Activated T-helper 2 cell treated with anti-CD3 and anti-CD28 coated beads, Interferon-gamma antibody, Interleukin-2, Interleukin-4, amounts not matched to agents 10 μg/mL and 5 μg/mL and 100 μg/mL, durations not matched to agents 14 hours and 24 hours and 36 hours (primary cell): ENCODE measurements around the gene DMAP1. TPM values are rescaled to one million over a fixed set of nuclear protein-coding genes. Genes with fewer than 3 reads are reported as not detected.

ENCODE experiments used
- DNase-seq: peaks from one replicate; pipeline ENCODE4 v3.0.0; 2021; ENCODE audit warnings: low spot score
- H3K27ac Mint-ChIP-seq: one replicate; pipeline ENCODE4 v1.8.0; 2021; ENCODE audit warnings: mixed read lengths
- H3K27me3 Mint-ChIP-seq: one replicate; pipeline ENCODE4 v1.8.0; 2021; ENCODE audit warnings: low read depth, mixed read lengths
- H3K36me3 Mint-ChIP-seq: one replicate; pipeline ENCODE4 v1.8.0; 2021; ENCODE audit warnings: low read depth, mixed read lengths
- H3K4me1 Mint-ChIP-seq: one replicate; pipeline ENCODE4 v1.8.0; 2021; ENCODE audit warnings: low read depth, mixed read lengths
- H3K4me3 Mint-ChIP-seq: one replicate; pipeline ENCODE4 v1.8.0; 2021; ENCODE audit warnings: low read depth, mild to moderate bottlenecking, moderate library complexity, mixed read lengths
- H3K9me3 Mint-ChIP-seq: one replicate; pipeline ENCODE4 v1.8.0; 2021; ENCODE audit warnings: mixed read lengths
- intact Hi-C: fragments of 100-400 bp; cut with micrococcal nuclease; formaldehyde crosslinking; loops from one replicate; pipeline ENCODE4 v1.15.1; 2023
- total RNA-seq: library from RNA; stranded (reverse); gene quantifications from 2 replicates; pipeline ENCODE4 v1.2.3, GENCODE V29; 2022

DMAP1 gene
- total RNA-seq, 1 donor from 2014 or later: 32.8 TPM

- Mint-ChIP-seq H3K27me3 (no peaks in the 10 kb centered on the region), H3K9me3 (no peaks in the 10 kb centered on the region), H3K4me3 (no peak overlapping the region), H3K27ac (no peak overlapping the region), H3K36me3 (peaks cover 47% of the 10 kb centered on the region), H3K4me1 (peaks cover 7% of the 10 kb centered on the region)
- intact Hi-C loops: no loop called here
- DNase-seq: no peak
Measured at GRCh38 chr1:44219301-44219626, 6.0 kb downstream of the DMAP1 start.

- H3K4me1 Mint-ChIP-seq: peaks cover 2% of the 10 kb centered on the region
- no peak overlapping the region for H3K27ac Mint-ChIP-seq
- H3K9me3 Mint-ChIP-seq: no peaks in the 10 kb centered on the region
- no peak for DNase-seq
- no peak overlapping the region for H3K4me3 Mint-ChIP-seq
- intact Hi-C loops: no loop called here
- H3K36me3 Mint-ChIP-seq: peaks cover 45% of the 10 kb centered on the region
- H3K27me3 Mint-ChIP-seq: no peaks in the 10 kb centered on the region
Measured at GRCh38 chr1:44220001-44220751, 6.9 kb downstream of the DMAP1 start.

DNA sequence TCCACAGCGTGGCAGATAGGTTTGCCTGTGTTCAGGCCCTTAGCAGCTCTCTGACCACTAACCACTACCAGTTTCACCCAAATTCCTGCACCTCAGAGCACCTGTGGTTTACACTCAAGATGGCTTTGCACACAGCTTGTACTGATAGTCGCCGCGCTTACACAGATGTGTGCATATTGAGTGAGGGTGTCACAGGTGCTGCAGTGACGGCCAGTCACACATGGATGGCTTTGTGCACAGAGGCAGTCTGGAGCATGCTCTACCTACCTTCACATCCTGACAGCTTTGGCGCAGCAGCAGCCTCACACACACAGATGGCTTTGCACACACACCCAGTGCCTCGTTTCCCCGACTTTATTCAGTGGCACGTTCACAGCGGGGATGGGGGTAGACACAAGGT, 7.5 kb downstream of the DMAP1 start:
- H3K36me3 Mint-ChIP-seq: peaks cover 42% of the 10 kb centered on the region
- H3K4me1 Mint-ChIP-seq: no peaks in the 10 kb centered on the region
- no peak for DNase-seq

GRCh38 chr1:44221769-44222168, 8.5 kb downstream of the DMAP1 start:
- H3K27ac Mint-ChIP-seq: no peak overlapping the region
- H3K4me3 Mint-ChIP-seq: no peak overlapping the region
- H3K9me3 Mint-ChIP-seq: no peaks in the 10 kb centered on the region
- no peaks in the 10 kb centered on the region for H3K4me1 Mint-ChIP-seq
- H3K27me3 Mint-ChIP-seq: no peaks in the 10 kb centered on the region
- H3K36me3 Mint-ChIP-seq: peaks cover 33% of the 10 kb centered on the region
- intact Hi-C loops: no loop called here
- DNase-seq: no peak

More for the DNA sequence above, 7.5 kb downstream of the DMAP1 start:
- intact Hi-C loops: no loop called here
- Mint-ChIP-seq H3K27me3 (no peaks in the 10 kb centered on the region), H3K27ac (no peak overlapping the region), H3K4me3 (no peak overlapping the region), H3K9me3 (no peaks in the 10 kb centered on the region)

- no peaks in the 10 kb centered on the region for H3K27me3 Mint-ChIP-seq
- peaks cover 27% of the 10 kb centered on the region for H3K36me3 Mint-ChIP-seq
- H3K27ac Mint-ChIP-seq: no peak overlapping the region
- no peaks in the 10 kb centered on the region for H3K4me1 Mint-ChIP-seq
- intact Hi-C loops: no loop called here
- DNase-seq: no peak
- H3K4me3 Mint-ChIP-seq: no peak overlapping the region
- H3K9me3 Mint-ChIP-seq: no peaks in the 10 kb centered on the region
Measured at GRCh38 chr1:44222397-44223186, 9.3 kb downstream of the DMAP1 start.

GRCh38 chr1:44223187-44223610, 9.9 kb downstream of the DMAP1 start:
- no peaks in the 10 kb centered on the region for H3K4me1 Mint-ChIP-seq
- peaks cover 21% of the 10 kb centered on the region for H3K36me3 Mint-ChIP-seq
- intact Hi-C loops: no loop called here
- no peak overlapping the region for H3K27ac Mint-ChIP-seq
- no peak for DNase-seq
- no peaks in the 10 kb centered on the region for H3K27me3 Mint-ChIP-seq
- H3K4me3 Mint-ChIP-seq: no peak overlapping the region
- H3K9me3 Mint-ChIP-seq: no peaks in the 10 kb centered on the region

DNA sequence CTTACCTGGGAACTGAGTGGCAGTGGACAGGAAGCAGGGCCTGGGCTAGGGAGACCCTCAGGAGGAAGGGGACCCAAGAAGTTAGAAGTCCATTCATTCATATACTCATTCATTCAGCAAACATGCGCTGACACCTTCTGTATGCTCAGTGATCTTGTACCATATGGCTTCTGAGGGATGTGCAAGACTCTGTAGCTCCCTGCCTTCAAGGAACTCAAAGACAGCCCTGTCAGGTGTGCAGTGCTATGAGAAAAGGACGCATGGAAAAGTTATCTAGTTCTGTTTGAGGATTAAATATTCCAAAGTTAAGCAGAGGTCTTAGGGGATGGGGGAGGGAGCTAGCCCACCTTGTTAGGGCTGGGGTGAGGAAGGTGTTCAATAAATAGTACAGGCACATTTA, 12.5 kb downstream of the DMAP1 start:
- Mint-ChIP-seq H3K9me3 (no peaks in the 10 kb centered on the region), H3K27me3 (no peaks in the 10 kb centered on the region), H3K27ac (no peak overlapping the region), H3K36me3 (peaks cover 5% of the 10 kb centered on the region), H3K4me1 (no peaks in the 10 kb centered on the region), H3K4me3 (no peak overlapping the region)
- intact Hi-C loops: no loop called here
- DNase-seq: no peak

GRCh38 chr1:44227211-44227610, 13.9 kb downstream of the DMAP1 start:
- Mint-ChIP-seq H3K4me3 (no peak overlapping the region), H3K9me3 (no peaks in the 10 kb centered on the region), H3K4me1 (no peaks in the 10 kb centered on the region), H3K27ac (no peak overlapping the region), H3K36me3 (no peaks in the 10 kb centered on the region), H3K27me3 (no peaks in the 10 kb centered on the region)
- intact Hi-C loops: no loop called here
- DNase-seq: no peak

- Mint-ChIP-seq H3K27ac (no peak overlapping the region), H3K4me3 (no peak overlapping the region), H3K27me3 (no peaks in the 10 kb centered on the region), H3K9me3 (no peaks in the 10 kb centered on the region), H3K4me1 (no peaks in the 10 kb centered on the region), H3K36me3 (no peaks in the 10 kb centered on the region)
- no peak for DNase-seq
- intact Hi-C loops: no loop called here
Measured at GRCh38 chr1:44228218-44228617, 14.9 kb downstream of the DMAP1 start.

DNA sequence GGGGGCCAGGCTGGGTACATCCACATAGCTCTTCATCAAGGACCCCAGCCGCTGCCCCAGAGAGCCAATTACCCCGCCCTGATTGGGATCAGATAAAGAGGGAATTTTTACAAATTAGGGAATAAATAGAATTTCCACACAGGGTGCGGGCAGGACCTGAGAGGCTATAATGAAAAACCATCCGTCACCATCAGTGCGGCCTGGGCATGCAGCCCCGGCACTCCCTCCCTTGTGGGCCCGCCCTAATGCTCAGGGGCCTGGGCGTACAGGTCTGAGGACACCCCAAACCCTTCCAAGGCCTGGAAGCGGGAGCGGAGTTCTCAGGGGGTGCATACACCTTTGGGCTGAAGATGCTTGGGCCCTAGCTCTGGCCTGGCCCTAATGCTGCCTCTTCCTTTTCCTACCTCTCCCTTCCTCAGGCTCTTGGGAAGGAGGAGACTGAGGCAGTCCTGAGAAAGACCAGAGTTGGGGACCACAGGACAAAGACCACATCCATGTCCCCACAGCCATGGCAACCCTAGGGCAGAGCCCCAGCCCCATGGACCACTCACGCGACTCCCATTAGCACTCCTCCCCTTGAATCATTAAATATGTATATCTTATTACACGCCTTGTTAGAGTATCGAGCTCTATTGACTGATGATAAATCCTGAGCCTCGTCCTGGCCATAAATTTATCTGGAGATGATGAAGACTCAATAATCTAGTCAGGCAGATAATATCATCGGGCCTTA, 16.3 kb downstream of the DMAP1 start:
- Mint-ChIP-seq H3K4me3 (no peak overlapping the region), H3K9me3 (no peaks in the 10 kb centered on the region), H3K36me3 (no peaks in the 10 kb centered on the region), H3K27ac (no peak overlapping the region), H3K27me3 (no peaks in the 10 kb centered on the region), H3K4me1 (no peaks in the 10 kb centered on the region)
- no peak for DNase-seq
- intact Hi-C loops: no loop called here

GRCh38 chr1:44230796-44231195, 17.5 kb downstream of the DMAP1 start:
- no peaks in the 10 kb centered on the region for H3K36me3 Mint-ChIP-seq
- no peak for DNase-seq
- no peak overlapping the region for H3K27ac Mint-ChIP-seq
- no peak overlapping the region for H3K4me3 Mint-ChIP-seq
- H3K4me1 Mint-ChIP-seq: no peaks in the 10 kb centered on the region
- no peaks in the 10 kb centered on the region for H3K27me3 Mint-ChIP-seq
- intact Hi-C loops: no loop called here
- no peaks in the 10 kb centered on the region for H3K9me3 Mint-ChIP-seq

DNA sequence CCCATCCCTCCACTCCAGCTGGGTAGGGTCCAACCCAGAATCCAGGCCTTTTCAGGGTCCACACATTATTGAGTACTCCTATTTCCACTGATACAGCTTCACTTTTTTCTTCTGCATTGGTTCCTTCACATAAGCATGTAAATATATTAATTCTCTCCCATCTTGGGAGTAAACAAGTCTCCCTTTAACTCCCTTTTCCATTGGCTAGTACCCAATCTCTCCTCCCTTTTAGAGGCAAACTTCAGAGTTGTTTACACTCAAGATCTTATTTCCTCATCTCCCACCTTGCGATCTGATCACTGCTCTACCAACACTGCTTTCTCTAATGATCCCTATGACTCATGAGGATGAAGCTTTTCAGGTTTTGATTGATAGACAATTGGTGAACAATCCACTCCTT, 20.3 kb downstream of the DMAP1 start:
- no peaks in the 10 kb centered on the region for H3K9me3 Mint-ChIP-seq
- intact Hi-C loops: no loop called here
- peaks cover 4% of the 10 kb centered on the region for H3K4me1 Mint-ChIP-seq
- no peak for DNase-seq
- no peak overlapping the region for H3K4me3 Mint-ChIP-seq
- H3K27ac Mint-ChIP-seq: no peak overlapping the region
- no peaks in the 10 kb centered on the region for H3K36me3 Mint-ChIP-seq
- H3K27me3 Mint-ChIP-seq: no peaks in the 10 kb centered on the region

DNA sequence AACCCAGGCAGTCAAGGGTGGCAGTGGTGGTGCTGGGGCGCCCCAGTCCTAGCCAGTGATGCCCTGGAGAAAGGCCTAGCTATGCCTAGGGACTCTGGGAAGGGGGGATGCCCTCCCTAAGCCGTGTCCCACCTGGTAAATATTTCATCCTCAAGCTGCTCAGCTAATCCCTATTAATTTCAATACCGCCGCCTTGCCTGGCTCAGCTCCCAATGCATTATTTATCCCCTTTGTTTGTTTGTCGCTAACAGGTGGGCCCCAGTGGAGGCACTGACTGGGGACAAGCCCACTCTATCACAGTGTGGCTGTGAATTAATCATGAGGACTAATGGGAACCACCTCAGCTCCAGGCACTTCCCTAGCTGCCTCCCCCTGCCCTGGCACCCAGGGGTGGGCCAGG, 22.5 kb downstream of the DMAP1 start:
- no peaks in the 10 kb centered on the region for H3K27me3 Mint-ChIP-seq
- no peak for DNase-seq
- H3K9me3 Mint-ChIP-seq: no peaks in the 10 kb centered on the region
- H3K36me3 Mint-ChIP-seq: no peaks in the 10 kb centered on the region
- no peak overlapping the region for H3K4me3 Mint-ChIP-seq
- intact Hi-C loops: no loop called here
- no peak overlapping the region for H3K27ac Mint-ChIP-seq
- H3K4me1 Mint-ChIP-seq: peaks cover 4% of the 10 kb centered on the region
